K562 (cell line): ENCODE results near the gene JUN. TPM values are rescaled to one million over a fixed set of nuclear protein-coding genes. Genes with fewer than 3 reads are reported as not detected.

Experiments
- ATAC-seq: fragments of 200-7000 bp; cut with Tn5 transposase; 3 replicates; pipeline ENCODE4 v1.9.1; 2020; ENCODE audit warnings: moderate library complexity
- BruUV-seq: library from RNA; stranded (reverse); fragments of 400-500 nt; replicated peaks from 2 replicates; lab custom pipeline; 2021; lab: Mats Ljungman, UMichigan
- CTCF ChIA-PET: fragments of 300-600 bp; formaldehyde crosslinking; extraction: SDS; loops from one replicate; lab custom pipeline; 2021; ENCODE audit warnings: low intra/inter-chr PET ratio; lab: Yijun Ruan, JAX
- POLR2A ChIA-PET: fragments of 300-600, 350-650 bp; sonication (Branson Sonifier 250); formaldehyde crosslinking; extraction: SDS; loops from one replicate; lab custom pipeline; 2021; ENCODE audit warnings: antibody characterized with exemption, inconsistent platforms; lab: Yijun Ruan, JAX
- DNase-seq, 4 experiments: peaks; one replicate each; pipeline versions ENCODE4 v3.0.0 to v3.0.0-alpha.2; 2011 to 2018; ENCODE audit warnings: low spot score in 3 of 4, mixed read lengths in 3 of 4; ENCODE audit errors: extremely low read depth in 1 of 4
- FAIRE-seq: peaks from 2 replicates; lab custom pipeline; 2011; peaks lifted over from hg19 to GRCh38; lab: Jason Lieb, UNC
- H2AFZ ChIP-seq: 2 replicates; pipeline ENCODE4 v1.6.0; 2011; ENCODE audit warnings: low read depth, low read length, control low read depth, inconsistent platforms
- H3K27ac ChIP-seq: fragments of 200-600 bp; 3 replicates; pipeline ENCODE4 v1.8.0; 2011; ENCODE audit warnings: low read depth, mild to moderate bottlenecking, control low read depth, inconsistent platforms, low read length, moderate library complexity, mixed read lengths; ENCODE audit errors: extremely low read depth
- H3K27me3 ChIP-seq, 2 experiments: fragments of 300-600 bp in 1 of 2; 2 replicates in 1 of 2; 3 replicates in 1 of 2; pipeline versions ENCODE4 v1.6.0 to v1.8.0; 2011; ENCODE audit warnings: inconsistent platforms in 2 of 2, low read length in 2 of 2, mild to moderate bottlenecking in 1 of 2, mixed read lengths in 1 of 2, moderate library complexity in 1 of 2; ENCODE audit not compliant: control insufficient read depth in 2 of 2, insufficient read depth in 2 of 2
- H3K36me3 ChIP-seq: fragments of 300-600 bp; 3 replicates; pipeline ENCODE4 v1.8.0; 2011; ENCODE audit warnings: mild to moderate bottlenecking, low read length, inconsistent platforms; ENCODE audit not compliant: control insufficient read depth, insufficient read depth
- H3K4me1 ChIP-seq, 2 experiments: fragments of 200-600 bp in 1 of 2; replicated peaks in 1 of 2; 2 replicates in 1 of 2; 3 replicates in 1 of 2; pipeline versions ENCODE4 v1.5.1 to v1.8.0; 2011; ENCODE audit warnings: inconsistent platforms in 2 of 2, low read length in 2 of 2, mild to moderate bottlenecking in 1 of 2, mixed read lengths in 1 of 2, moderate library complexity in 1 of 2; ENCODE audit not compliant: control insufficient read depth in 2 of 2, insufficient read depth in 2 of 2
- H3K4me2 ChIP-seq: 2 replicates; pipeline ENCODE4 v1.6.1; 2011; ENCODE audit warnings: low read length, control low read depth, inconsistent platforms, mixed read lengths; ENCODE audit not compliant: insufficient read depth
- H3K4me3 ChIP-seq: fragments of 200-600 bp; sonication (generic), shearing (Covaris generic); 2 replicates; pipeline ENCODE4 v1.5.1; 2016; ENCODE audit warnings: control low read depth, inconsistent platforms
- H3K79me2 ChIP-seq: fragments of 200-600 bp; 3 replicates; pipeline ENCODE4 v1.8.0; 2011; ENCODE audit warnings: low read length, inconsistent platforms; ENCODE audit not compliant: control insufficient read depth, insufficient read depth
- H3K9ac ChIP-seq, 2 experiments: 2 replicates each; pipeline versions ENCODE4 v1.6.0 to v1.6.1; 2011; ENCODE audit warnings: low read depth in 2 of 2, low read length in 2 of 2, control low read depth in 1 of 2, inconsistent platforms in 1 of 2, mild to moderate bottlenecking in 1 of 2, mixed read lengths in 1 of 2; ENCODE audit not compliant: insufficient read depth in 1 of 2
- H3K9me1 ChIP-seq: one replicate; pipeline ENCODE4 v1.6.0; 2011; ENCODE audit warnings: inconsistent platforms, mild to moderate bottlenecking, low read length, moderate library complexity; ENCODE audit not compliant: control insufficient read depth, insufficient read depth
- H3K9me3 ChIP-seq: replicated peaks from 2 replicates; pipeline ENCODE4 v1.5.1; 2011; ENCODE audit warnings: low read depth, low read length, inconsistent platforms; ENCODE audit not compliant: control insufficient read depth, insufficient read depth
- H4K20me1 ChIP-seq: replicated peaks from 2 replicates; pipeline ENCODE4 v1.6.1; 2011; ENCODE audit warnings: low read length, inconsistent platforms, mixed read lengths; ENCODE audit not compliant: control insufficient read depth, insufficient read depth
- DIDO1 ChIP-seq: fragments of 450-650 bp; IDR thresholded peaks from 2 replicates; pipeline ENCODE4 v1.6.1; 2016; ENCODE audit warnings: low read depth, missing biosample characterization, missing genetic modification characterization
- DMBX1 ChIP-seq: fragments of 250-450 bp; sonication (Bioruptor Pico); IDR thresholded peaks from 2 replicates; pipeline ENCODE4 v1.8.0; 2022; ENCODE audit warnings: inconsistent platforms, mild to moderate bottlenecking, moderate library complexity, borderline replicate concordance
- NFRKB ChIP-seq: fragments of 450-650 bp; IDR thresholded peaks from 2 replicates; pipeline ENCODE4 v1.6.1; 2016; ENCODE audit warnings: low read depth
- POLR3G ChIP-seq: IDR thresholded peaks from 2 replicates; pipeline ENCODE4 v1.6.1; 2011; ENCODE audit not compliant: insufficient read length, insufficient replicate concordance; ENCODE audit errors: extremely low read depth
- PRPF4 ChIP-seq: fragments of 200-400 bp; formaldehyde crosslinking; IDR thresholded peaks from one replicate; pipeline ENCODE4 v1.6.1; 2017; ENCODE audit warnings: low read length, low read depth, mild to moderate bottlenecking; ENCODE audit not compliant: insufficient read depth, poor library complexity, severe bottlenecking
- TFE3 ChIP-seq: fragments of 450-650 bp; formaldehyde crosslinking; IDR thresholded peaks from 2 replicates; pipeline ENCODE4 v1.4.0; 2020; ENCODE audit warnings: mild to moderate bottlenecking, mixed read lengths
- ZNF282 ChIP-seq: sonication (generic); formaldehyde crosslinking; IDR thresholded peaks from 2 replicates; pipeline ENCODE4 v1.8.1; 2023; ENCODE audit warnings: missing genetic modification reagents
- ZNF830 ChIP-seq: fragments of 250-450 bp; sonication (Bioruptor Pico); IDR thresholded peaks from 2 replicates; pipeline ENCODE4 v1.5.0; 2021; ENCODE audit warnings: mild to moderate bottlenecking
- WGBS: fragments of 100-300 bp; shearing (Covaris generic); methylation state at CpG from one replicate; pipeline ENCODE4 v1.1.6; 2016; ENCODE audit warnings: low coverage, mixed read lengths; ENCODE audit not compliant: insufficient coverage; ENCODE audit errors: missing lambda C conversion rate; 5-methylcytosine and 5-hydroxymethylcytosine counted together
- in situ Hi-C: fragments of 300-500 bp; cut with MboI; formaldehyde crosslinking; loops from 4 replicates; pipeline ENCODE4 v1.15.0; 2018; ENCODE audit warnings: inconsistent platforms, mixed read lengths
- intact Hi-C: fragments of 100-400 bp; cut with micrococcal nuclease; formaldehyde crosslinking; loops from 2 replicates; pipeline ENCODE4 v1.14.2; 2022
- polyA plus RNA-seq, 8 experiments: library from polyadenylated mRNA; depleted of rRNA in 4 of 8; stranded (reverse) in 5 of 8; unstranded in 3 of 8; fragments of >200 nt; fragmentation: Nextera tagmentation in 2 of 8; fragmentation: Illumina TruSeq in 1 of 8; extraction: Ambion mirVana in 2 of 8; extraction: Trizol in 1 of 8; gene quantifications; 2 replicates each; pipeline versions ENCODE4 v1.2.1 to v1.2.3, GENCODE V29; 2011 to 2014; ENCODE audit warnings: inconsistent platforms in 1 of 8, missing spikeins in 1 of 8
- total RNA-seq, 7 experiments: library from RNA; depleted of rRNA in 6 of 7; stranded (reverse); fragments of >200 nt in 6 of 7; fragmentation: Illumina TruSeq in 2 of 7; extraction: Trizol in 2 of 7; gene quantifications; 2 replicates each; pipeline versions ENCODE4 v1.2.1 to v1.2.3, GENCODE V29; 2011 to 2021; ENCODE audit warnings: low replicate concordance in 1 of 7
- TF ChIP-seq, protein P1 (sequence below): fragments of 450-650 bp; IDR thresholded peaks from 2 replicates; pipeline ENCODE4 v1.6.1; 2017; ENCODE audit warnings: mild to moderate bottlenecking, moderate library complexity

Gene JUN
- total and polyA plus RNA-seq, 9 of the 15 experiments (the other 6 are each of a cell fraction or from before 2014, with no cell fraction given) = 0.32 to 23.4 (median 4.0) TPM

DNA sequence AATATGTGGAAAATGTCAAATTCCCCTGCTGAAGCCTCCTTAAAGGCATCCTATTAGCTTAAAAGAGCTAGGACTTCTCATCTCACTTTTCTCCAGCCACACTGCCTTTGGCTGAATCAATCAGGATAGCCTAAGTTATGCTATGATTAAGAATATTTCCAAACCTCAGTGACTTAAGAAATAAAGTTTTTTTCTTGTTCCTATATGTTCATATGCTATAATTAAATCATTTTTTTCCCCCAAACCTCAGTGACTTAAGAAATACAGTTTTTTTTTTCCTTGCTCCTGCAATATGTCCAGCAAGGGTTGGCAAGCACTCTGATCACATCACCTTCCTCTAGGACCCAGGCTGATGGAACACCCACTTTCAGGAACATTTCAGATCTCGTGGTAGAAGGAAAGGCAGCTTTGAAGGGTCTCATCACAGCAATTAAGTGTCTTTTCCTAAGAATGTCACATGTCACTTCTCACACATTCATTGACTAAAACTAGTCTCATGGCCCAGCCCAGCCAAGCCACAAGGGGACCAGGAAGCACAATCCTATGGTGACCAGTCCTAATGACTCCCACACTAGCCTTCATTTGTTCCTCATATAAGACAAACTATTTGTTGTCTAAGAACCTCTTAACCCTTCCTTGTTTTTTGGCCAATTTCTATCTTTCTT, 6.3 kb upstream of the JUN start:
- FAIRE-seq = no peak
- in situ Hi-C loops = loop anchor here (10.0 kb wide), 2 partner anchors 95 to 495 kb away; no protein-coding TSS in a partner anchor
- Histone ChIP-seq H3K9ac (no peak overlapping the region), H3K36me3 (no peaks in the 10 kb centered on the region), H3K4me1 (peaks cover 0 to 4% of the 10 kb centered on the region in 2 experiments; a peak in 2 of 5 replicates), H3K27me3 (no peaks in the 10 kb centered on the region), H4K20me1 (no peaks in the 10 kb centered on the region), H3K79me2 (no peaks in the 10 kb centered on the region), H3K4me2 (no peak overlapping the region), H3K9me1 (no peaks in the 10 kb centered on the region), H3K27ac (no peak overlapping the region), H2AFZ (no peak overlapping the region), H3K4me3 (no peak overlapping the region), H3K9me3 (no peaks in the 10 kb centered on the region)
- WGBS = 0% methylated on average over 1 of the region's 1 CpG
- DNase-seq = no peak
- BruUV-seq = no TSS peak
- ChIA-PET POLR2A (interaction anchor here (0.8 kb wide), 1 partner anchor 9 kb away, joined by 3 read pairs; no protein-coding TSS in a partner anchor), CTCF (no interaction called here)
- ATAC-seq = no peak
- intact Hi-C loops = loop anchor here (10.0 kb wide), 5 partner anchors 215 to 355 kb away; no protein-coding TSS in a partner anchor
- TF ChIP-seq ZNF282 (CRISPR knock-in tag) = no peak
- TF ChIP-seq DIDO1 (tag) = no peak

DNA sequence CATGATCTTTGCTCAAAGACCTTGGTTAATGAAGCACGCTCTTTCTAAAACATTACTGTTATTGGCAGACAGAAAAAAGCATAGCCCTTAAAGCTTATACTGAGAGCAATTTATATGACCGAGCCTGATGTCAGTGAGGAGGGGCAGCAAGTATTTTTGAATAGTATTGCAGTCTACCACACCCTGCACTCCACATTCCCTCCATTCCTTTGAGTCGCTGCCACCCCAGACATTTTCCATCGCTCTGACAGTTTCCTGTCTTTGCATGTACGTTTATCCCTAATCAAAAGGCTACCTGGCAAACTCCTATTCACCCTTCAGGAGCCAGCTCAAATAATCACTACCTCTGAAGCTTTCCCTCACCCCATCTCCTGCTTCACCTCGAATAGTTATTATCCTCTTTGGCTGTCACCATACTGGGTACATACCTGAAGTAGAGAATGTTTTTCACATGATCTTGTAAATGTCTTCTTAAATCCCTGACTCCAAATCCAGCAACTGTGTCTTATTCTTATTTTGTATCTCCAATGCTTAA, 5.5 kb upstream of the JUN start:
- in situ Hi-C loops = loop anchor here (10.0 kb wide), 2 partner anchors 95 to 495 kb away; no protein-coding TSS in a partner anchor
- H4K20me1 ChIP-seq = no peaks in the 10 kb centered on the region
- ATAC-seq (no peak), DNase-seq (no peak), FAIRE-seq (no peak)
- H3K79me2 ChIP-seq = no peaks in the 10 kb centered on the region
- no peaks in the 10 kb centered on the region for H3K9me3 ChIP-seq
- no peaks in the 10 kb centered on the region for H3K27me3 ChIP-seq
- intact Hi-C loops = loop anchor here (10.0 kb wide), 5 partner anchors 215 to 355 kb away; no protein-coding TSS in a partner anchor
- POLR2A ChIA-PET = no interaction called here
- CTCF ChIA-PET = no interaction called here
- no peak overlapping the region for H3K9ac ChIP-seq
- no TSS peak for BruUV-seq
- peaks cover 0 to 11% of the 10 kb centered on the region in 2 experiments; a peak in 3 of 5 replicates for H3K4me1 ChIP-seq
- no peaks in the 10 kb centered on the region for H3K9me1 ChIP-seq
- no peak overlapping the region for H3K27ac ChIP-seq
- H3K36me3 ChIP-seq = no peaks in the 10 kb centered on the region
- no peak overlapping the region for H2AFZ ChIP-seq
- H3K4me3 ChIP-seq = no peak overlapping the region
- WGBS = 27% methylated on average over 6 of the region's 6 CpGs
- no peak overlapping the region for H3K4me2 ChIP-seq
- TF ChIP-seq NFRKB (no peak), PRPF4 (no peak), ZNF830 (CRISPR knock-in tag) (no peak), TFE3 (CRISPR knock-in tag) (no peak), POLR3G (no peak), DMBX1 (CRISPR knock-in tag) (no peak)
- TF ChIP-seq, protein P1, sequence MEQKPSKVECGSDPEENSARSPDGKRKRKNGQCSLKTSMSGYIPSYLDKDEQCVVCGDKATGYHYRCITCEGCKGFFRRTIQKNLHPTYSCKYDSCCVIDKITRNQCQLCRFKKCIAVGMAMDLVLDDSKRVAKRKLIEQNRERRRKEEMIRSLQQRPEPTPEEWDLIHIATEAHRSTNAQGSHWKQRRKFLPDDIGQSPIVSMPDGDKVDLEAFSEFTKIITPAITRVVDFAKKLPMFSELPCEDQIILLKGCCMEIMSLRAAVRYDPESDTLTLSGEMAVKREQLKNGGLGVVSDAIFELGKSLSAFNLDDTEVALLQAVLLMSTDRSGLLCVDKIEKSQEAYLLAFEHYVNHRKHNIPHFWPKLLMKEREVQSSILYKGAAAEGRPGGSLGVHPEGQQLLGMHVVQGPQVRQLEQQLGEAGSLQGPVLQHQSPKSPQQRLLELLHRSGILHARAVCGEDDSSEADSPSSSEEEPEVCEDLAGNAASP = no peak
